Occipital lobe (tissue), 2 donors: ENCODE results near the gene BOLA3. TPM values are rescaled to one million over a fixed set of nuclear protein-coding genes. Genes with fewer than 3 reads are reported as not detected.
"Not testable (repeated sequence)": the region's sequence is repeated elsewhere in the genome, so short reads cannot be mapped to it uniquely, and the experiment has no call there.

Experiments used
- DNase-seq: peaks from one replicate; lab custom pipeline; 2025; lab: John Stamatoyannopoulos, UW
- total RNA-seq: library from RNA; depleted of rRNA; stranded (reverse); fragments of >200 nt; gene quantifications from one replicate; pipeline ENCODE4 v1.2.3, GENCODE V29; 2014

The BOLA3 gene, protein sequence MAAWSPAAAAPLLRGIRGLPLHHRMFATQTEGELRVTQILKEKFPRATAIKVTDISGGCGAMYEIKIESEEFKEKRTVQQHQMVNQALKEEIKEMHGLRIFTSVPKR
- total RNA-seq = 24.5 TPM

DNA sequence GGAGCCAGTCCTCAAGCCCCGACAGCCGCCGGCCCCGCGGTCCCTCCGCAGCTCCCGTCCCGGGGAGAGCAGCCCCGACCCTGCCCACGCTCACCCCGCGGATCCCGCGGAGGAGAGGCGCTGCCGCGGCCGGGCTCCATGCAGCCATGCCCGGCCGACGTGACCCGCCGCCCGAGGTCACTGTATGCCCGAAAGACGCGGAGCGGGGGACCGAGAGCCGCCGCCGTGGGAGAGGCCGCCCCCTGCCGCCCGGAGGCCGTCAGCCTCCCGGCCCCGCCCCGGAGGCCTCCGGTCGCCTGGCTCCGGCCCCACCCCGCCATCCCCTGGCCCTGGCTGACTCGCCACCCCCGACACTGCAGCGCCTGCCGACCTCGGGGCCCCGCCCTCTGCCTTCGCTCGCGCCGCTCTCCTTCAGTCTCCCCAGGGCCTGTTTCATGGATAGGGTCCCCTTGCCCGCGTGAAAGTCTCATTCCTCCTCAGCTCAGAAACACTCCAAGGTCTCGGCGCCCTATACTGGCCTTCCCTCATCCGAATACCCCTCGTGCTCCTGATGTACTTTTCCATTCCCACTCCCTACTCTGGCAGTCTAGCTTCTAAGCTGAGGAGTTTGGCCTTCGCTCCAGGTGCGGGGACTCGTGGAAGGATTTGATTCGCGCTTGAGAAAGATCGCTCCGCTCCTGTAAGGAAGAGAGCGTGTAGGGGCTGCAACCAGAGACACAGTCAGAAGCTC, at the start of gene BOLA3:
BOLA3 (minus strand) TSS at position 186 of the 730 bp plus-strand sequence; CDS start at position 148, 38 bp downstream.
- peak; percentile 80 for DNase-seq

- no peak for DNase-seq
These were observed 49.3 kb upstream of the BOLA3 start for GRCh38 chr2:74197049-74197448.

DNA sequence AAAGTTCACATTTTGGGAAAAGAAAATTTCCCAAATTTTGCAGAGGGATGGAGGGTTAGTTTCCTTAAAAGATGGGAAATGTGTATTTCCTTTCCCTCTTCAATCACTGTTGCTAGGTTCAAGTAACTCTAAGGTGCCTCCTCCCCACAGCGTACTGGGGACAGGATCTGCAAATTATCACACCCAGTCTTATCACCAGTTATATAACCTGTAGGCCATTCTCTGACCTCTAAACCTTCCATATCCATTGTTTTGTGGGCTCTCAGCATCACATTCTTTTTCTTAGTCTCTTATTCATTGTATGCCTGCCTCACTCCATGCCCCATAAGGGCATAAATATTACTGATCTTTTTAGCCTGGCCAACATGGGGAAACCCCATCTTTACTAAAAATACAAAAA, 47.1 kb upstream of the BOLA3 start:
- DNase-seq = no peak

GRCh38 chr2:74191596-74192380, 44.1 kb upstream of the BOLA3 start:
- no peak for DNase-seq

- no peak for DNase-seq
These were observed 41.0 kb upstream of the BOLA3 start for GRCh38 chr2:74188696-74189095.

GRCh38 chr2:74188018-74188601, 40.4 kb upstream of the BOLA3 start:
- no peak for DNase-seq

- DNase-seq = not testable (repeated sequence)
These were observed 39.0 kb upstream of the BOLA3 start for GRCh38 chr2:74186706-74187105.

DNA sequence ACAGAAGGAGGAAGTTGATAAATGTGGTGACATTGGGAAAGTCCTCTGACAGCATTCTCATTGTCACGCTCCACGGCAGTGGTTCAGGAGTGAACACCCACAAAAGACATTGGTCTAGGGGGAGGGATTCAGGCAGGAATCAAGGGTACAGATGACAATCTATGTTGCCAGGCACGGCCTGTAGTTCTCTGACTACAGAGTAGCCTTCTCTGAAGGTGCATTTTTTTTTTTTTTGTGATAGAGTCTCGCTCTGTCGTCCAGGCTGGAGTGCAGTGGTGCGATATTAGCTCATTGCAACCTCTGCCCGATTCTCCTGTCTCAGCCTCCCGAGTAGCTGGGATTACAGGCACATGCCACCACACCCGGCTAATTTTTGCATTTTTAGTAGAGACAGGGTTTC, 38.3 kb upstream of the BOLA3 start:
- no peak for DNase-seq

- no peak for DNase-seq
These were observed 36.2 kb upstream of the BOLA3 start for GRCh38 chr2:74183878-74184277.

DNA sequence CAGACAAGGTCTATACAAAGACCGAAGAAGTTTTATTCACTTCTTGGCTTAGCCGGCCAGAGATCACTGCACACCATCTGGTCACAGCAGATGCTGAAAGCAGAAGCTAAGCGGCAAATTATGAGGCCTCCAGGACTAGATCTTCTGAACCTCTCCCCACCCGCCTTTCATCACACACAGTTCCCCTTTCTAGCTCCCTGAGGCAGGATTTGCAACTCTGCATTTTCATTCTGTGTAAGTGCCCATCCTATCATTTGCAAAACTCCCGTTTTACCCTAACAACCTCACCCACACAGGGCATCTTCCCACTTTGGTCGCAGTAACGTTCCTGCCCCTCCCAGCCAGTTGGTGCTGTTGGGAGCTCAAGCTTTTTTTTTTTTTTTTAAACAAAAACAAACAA, 34.0 kb upstream of the BOLA3 start:
- DNase-seq = no peak

DNA sequence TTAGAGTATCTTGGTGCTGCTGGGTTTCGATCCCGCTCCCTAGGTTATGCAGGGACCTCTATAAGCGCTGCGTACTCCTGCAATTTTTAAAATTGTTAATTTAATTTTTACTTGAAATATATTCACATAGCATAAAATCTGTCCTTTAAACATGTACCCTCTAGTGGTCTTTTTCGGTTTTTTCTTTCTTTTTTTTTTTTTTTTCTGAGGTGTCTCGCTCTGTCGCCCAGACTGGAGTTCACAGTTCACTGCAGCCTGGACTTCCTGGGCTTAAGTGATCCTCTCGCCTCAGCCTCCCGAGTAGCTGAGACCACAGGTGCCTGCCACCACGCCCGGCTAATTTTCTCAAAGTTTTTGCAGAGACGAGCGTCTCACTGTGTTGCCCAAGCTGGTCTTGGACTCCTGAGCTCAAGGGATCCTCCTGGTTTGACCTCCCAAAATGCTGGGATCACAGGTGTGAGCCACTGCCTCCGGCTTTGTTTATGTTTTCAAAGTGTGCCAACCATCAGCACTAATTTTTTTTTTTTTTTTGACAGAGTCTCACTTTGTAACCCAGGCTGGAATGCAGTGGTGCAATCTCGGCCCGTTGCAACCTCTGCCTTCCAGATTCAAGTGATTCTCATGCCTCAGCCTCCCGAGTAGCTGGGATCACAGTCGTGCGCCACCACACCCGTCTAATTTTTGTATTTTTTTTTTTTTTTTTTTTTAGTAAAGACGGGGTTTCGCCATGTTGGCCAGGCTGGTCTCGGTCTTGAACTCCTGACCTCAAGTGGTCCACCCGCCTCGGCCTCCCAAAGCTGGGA, 31.6 kb upstream of the BOLA3 start:
- no peak for DNase-seq

DNA sequence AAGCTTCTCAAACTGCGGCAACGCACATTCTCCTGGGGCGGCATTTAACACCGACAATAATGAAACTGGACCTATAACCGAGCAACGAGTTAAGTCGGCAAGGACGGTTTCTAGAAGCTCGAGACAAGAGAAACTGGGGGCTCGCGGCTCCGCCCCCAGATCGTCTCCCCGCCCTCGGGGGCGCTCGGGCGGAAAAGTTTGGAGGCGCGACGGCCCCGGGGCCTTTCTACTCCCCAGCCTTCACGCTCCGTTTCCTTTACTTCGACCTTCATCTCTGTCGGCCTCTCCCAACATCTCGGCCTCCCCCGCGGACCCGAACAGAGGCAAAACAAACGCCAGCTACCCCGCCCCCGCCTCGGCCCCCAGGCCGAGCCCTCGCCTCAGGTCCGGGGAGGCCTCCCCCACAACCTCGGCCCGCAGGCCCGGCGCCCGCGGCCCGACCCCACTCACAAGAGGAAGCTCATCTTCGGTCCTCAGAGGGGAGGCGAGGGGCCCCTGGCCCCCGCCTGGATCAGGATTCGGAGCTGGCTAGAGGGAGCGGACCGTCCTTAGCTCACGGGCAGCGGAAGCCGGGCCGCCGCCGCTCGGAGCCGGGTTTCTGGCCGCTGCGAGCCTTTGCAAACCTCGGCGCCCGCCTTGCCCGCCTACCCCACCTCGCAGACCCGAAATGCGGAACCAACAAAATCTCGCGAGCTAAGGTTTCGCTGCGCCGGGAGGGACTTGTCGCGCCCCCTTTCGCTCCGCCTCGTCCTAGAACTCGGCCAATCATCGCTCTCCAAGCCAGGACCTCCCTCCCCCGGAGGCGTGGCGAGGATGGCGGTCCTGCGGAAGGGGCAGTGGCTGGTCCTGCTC, 30.7 kb upstream of the BOLA3 start, which contains the start of gene MOB1A:
MOB1A (minus strand) TSS at position 669 of the 852 bp plus-strand sequence; CDS start at position 464, 205 bp downstream.
- peak; percentile 98 for DNase-seq

- no peak for DNase-seq
These were observed 30.0 kb upstream of the BOLA3 start for GRCh38 chr2:74177696-74178095.

DNA sequence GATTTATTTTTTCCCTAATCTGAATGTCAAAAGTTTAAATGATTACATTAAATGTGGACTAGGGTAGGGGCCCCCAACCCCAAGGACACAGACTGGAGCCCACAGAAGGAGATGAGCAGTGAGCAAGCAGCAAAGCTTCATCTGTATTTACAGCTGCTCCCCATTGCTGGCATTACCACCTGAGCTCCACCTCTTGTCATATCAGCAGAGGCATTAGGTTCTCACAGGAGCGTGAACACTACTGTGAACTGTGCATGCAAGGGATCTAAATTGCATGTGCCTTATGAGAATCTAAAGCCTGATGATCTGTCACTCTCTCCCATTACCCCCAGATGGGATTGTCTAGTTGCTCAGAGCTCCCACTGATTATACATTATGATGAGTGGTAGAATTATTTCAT, 27.2 kb upstream of the BOLA3 start:
- no peak for DNase-seq

DNA sequence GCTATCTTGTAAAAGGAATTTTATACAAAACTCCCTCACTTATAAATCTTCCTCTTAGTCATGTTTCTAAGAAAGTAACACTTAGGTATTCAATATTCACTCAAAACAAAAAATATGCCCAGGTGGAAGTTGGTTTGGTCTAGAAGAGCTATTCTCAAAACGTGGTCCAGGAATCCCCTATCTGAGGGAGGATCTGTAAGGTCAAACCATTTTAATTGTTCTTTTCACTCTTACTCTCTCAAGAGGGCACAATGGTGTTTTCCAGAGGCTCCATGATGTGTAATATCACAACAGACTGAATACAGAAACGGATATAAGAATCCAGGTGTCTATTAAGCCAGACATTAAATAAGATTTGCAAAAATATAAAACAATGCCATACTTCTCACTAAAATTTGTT, 21.0 kb upstream of the BOLA3 start:
- no peak for DNase-seq

- no peak for DNase-seq
These were observed 17.0 kb upstream of the BOLA3 start for GRCh38 chr2:74164761-74165160.

DNA sequence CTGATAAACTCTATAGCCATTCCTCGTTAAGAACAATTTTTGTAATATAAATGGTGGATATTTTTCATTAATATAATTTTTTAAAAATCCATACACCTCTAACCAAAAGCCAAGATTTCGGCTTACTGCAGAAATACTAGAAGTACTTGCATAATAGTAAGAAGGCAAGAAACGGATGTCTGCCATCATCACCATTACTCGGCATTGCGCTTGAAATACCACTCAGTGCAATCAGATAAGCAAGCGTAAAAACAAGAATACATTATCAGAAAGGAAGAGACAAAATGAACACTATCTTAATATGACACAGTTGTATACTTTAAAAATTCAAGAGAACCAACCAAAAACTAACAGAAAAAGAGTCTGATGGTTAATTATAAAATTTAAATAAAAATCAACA, 15.2 kb upstream of the BOLA3 start:
- no peak for DNase-seq

DNA sequence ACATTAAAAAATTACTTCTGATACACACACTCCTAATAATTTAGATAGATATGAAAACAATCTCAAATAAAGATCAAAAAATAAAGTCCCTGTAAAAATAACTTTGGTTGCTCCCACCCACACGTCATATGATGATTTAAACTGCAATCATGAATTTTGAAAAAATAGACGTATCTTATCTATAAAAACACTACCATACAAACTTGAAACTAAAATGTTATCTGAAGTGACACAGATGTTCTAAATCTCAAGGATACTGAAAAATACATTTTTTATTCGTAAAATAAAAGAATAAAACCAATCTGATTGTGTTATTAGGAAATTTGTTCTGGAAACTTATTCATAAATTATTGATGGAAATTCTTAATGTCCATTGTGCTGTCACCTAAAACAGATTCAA, 8.1 kb upstream of the BOLA3 start:
- DNase-seq = no peak

DNA sequence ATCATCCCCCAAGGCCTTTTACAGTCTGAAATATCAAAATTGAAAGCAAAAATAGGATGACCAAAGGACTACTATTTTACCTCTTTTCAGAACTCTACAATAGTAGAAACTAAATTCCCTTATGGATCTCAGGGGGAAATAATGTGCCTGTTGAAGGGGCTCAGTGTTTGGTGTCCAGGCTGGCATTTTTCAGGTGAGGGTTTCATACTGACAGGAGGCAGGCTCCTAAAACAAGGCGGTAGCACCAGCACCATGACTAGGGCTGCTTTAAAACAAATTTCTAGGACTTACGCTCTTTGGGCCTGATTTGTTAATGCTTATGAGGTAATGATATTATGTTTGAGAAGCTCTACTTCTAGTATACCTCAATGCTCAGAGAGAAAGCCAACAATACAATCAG, 5.2 kb upstream of the BOLA3 start:
- no peak for DNase-seq

DNA sequence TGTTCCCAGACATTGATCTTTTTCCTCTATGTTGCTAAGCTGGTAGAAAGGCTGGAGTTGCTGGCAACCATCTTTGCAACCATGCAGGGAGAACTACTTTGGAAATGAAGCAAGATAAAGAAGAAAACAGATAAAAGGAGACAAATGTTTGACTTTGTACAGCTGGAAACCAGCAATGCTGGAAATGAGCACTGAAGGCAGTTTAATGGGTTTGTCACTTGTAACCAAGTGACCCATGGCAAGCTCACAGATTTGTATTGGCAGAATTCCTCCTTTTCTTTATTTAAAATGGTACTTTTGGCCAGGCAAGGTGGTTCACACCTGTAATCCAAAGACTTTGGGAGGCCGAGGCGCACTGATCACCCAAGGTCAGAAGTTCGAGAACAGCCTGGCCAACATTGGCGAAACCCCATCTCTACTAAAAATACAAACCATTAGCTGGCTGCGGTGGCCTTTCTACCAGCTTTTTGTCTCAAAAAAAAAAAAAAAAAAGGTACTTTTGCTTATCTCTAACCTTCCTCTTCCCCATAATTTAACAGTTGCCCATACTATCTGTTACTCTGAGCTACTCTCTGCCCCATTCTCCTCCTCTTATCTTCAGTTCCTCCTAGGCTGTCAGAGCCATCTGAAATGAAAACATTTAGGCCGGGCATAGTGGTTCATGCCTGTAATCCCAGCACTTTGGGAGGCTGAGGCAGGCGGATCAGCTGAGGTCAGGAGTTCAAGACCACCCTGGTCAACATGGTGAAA, 2.0 kb upstream of the BOLA3 start:
- no peak for DNase-seq
